ENCODE measurements around the gene SIDT1. TPM values are rescaled to one million over a fixed set of nuclear protein-coding genes. Genes with fewer than 3 reads are reported as not detected.

Gene SIDT1
- total and polyA plus RNA-seq, 4 donors = 1.0 to 16.3 (median 4.6) TPM

DNA sequence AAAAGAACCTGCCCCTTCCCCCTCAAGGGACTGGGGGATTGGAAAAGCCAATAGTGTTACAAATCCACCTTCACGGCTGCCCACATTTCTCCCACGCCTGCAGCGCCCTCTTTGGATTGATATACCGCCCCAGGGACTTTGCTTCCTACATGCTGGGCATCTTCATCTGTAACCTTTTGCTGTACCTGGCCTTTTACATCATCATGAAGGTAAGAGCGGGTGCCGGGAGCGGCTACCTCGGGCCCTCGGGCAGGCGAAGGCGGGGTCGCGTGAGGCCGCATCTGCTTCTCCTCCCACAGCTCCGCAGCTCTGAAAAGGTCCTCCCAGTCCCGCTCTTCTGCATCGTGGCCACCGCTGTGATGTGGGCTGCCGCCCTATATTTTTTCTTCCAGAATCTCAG lies 91.0 kb downstream of the SIDT1 start:
- Histone ChIP-seq H3K27ac (ENCODE audit: low read depth in 1 of 2, low read length in 1 of 2) (no peak overlapping the region), H3K27me3 (ENCODE audit: control insufficient read depth in 3 of 3, insufficient read depth in 3 of 3, low read length in 2 of 3) (peaks cover 0 to 9% (median 2%) of the 10 kb centered on the region in 3 donors), H3K4me1 (ENCODE audit: control insufficient read depth in 5 of 5, insufficient read depth in 5 of 5, low read length in 5 of 5) (no peaks in the 10 kb centered on the region), H3K9ac (ENCODE audit: insufficient read depth in 1 of 2, low read length in 2 of 2) (no peak overlapping the region), H3K36me3 (ENCODE audit: control insufficient read depth in 4 of 4, insufficient read depth in 4 of 4, low read length in 4 of 4) (no peaks in the 10 kb centered on the region), H3K4me3 (no peak overlapping the region), H3K9me3 (ENCODE audit: control insufficient read depth in 4 of 4, insufficient read depth in 3 of 4, low read length in 3 of 4) (no peaks in the 10 kb centered on the region)
- ATAC-seq (ENCODE audit: insufficient read depth, low FRiP score) (no peak), DNase-seq (no peak)
- TF ChIP-seq, protein P1, sequence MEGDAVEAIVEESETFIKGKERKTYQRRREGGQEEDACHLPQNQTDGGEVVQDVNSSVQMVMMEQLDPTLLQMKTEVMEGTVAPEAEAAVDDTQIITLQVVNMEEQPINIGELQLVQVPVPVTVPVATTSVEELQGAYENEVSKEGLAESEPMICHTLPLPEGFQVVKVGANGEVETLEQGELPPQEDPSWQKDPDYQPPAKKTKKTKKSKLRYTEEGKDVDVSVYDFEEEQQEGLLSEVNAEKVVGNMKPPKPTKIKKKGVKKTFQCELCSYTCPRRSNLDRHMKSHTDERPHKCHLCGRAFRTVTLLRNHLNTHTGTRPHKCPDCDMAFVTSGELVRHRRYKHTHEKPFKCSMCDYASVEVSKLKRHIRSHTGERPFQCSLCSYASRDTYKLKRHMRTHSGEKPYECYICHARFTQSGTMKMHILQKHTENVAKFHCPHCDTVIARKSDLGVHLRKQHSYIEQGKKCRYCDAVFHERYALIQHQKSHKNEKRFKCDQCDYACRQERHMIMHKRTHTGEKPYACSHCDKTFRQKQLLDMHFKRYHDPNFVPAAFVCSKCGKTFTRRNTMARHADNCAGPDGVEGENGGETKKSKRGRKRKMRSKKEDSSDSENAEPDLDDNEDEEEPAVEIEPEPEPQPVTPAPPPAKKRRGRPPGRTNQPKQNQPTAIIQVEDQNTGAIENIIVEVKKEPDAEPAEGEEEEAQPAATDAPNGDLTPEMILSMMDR (IDR thresholded peaks at IDR 0.05; ENCODE audit: control extremely low read depth, extremely low read depth) = no peak
- WGBS, 2 donors = 68 to 70% methylated on average over 19 of the region's 19 CpGs

GRCh38 chr3:113623811-113624210 lies 91.5 kb downstream of the SIDT1 start:
- H3K27ac ChIP-seq (ENCODE audit: low read depth in 1 of 2, low read length in 1 of 2) = no peak overlapping the region
- H3K9me3 ChIP-seq (ENCODE audit: control insufficient read depth in 4 of 4, insufficient read depth in 3 of 4, low read length in 3 of 4) = no peaks in the 10 kb centered on the region
- H3K4me3 ChIP-seq = no peak overlapping the region
- H3K27me3 ChIP-seq (ENCODE audit: control insufficient read depth in 3 of 3, insufficient read depth in 3 of 3, low read length in 2 of 3) = peaks cover 0 to 9% (median 2%) of the 10 kb centered on the region in 3 donors
- H3K9ac ChIP-seq (ENCODE audit: insufficient read depth in 1 of 2, low read length in 2 of 2) = no peak overlapping the region
- TF ChIP-seq, protein P1 (IDR thresholded peaks at IDR 0.05; ENCODE audit: control extremely low read depth, extremely low read depth) = no peak
- ATAC-seq (ENCODE audit: insufficient read depth, low FRiP score) = no peak
- H3K36me3 ChIP-seq (ENCODE audit: control insufficient read depth in 4 of 4, insufficient read depth in 4 of 4, low read length in 4 of 4) = no peaks in the 10 kb centered on the region
- no peaks in the 10 kb centered on the region for H3K4me1 ChIP-seq (ENCODE audit: control insufficient read depth in 5 of 5, insufficient read depth in 5 of 5, low read length in 5 of 5)
- DNase-seq = no peak
- 87 to 92% methylated on average over 7 of the region's 7 CpGs for WGBS, 2 donors

GRCh38 chr3:113625834-113626233 lies 93.5 kb downstream of the SIDT1 start:
- ATAC-seq (ENCODE audit: insufficient read depth, low FRiP score) (no peak), DNase-seq (no peak)
- no peak overlapping the region for H3K4me3 ChIP-seq
- peaks cover 0 to 10% (median 5%) of the 10 kb centered on the region in 5 donors for H3K4me1 ChIP-seq (ENCODE audit: control insufficient read depth in 5 of 5, insufficient read depth in 5 of 5, low read length in 5 of 5)
- H3K27ac ChIP-seq (ENCODE audit: low read depth in 1 of 2, low read length in 1 of 2) = no peak overlapping the region
- H3K9ac ChIP-seq (ENCODE audit: insufficient read depth in 1 of 2, low read length in 2 of 2) = no peak overlapping the region
- H3K9me3 ChIP-seq (ENCODE audit: control insufficient read depth in 4 of 4, insufficient read depth in 3 of 4, low read length in 3 of 4) = peaks cover 0 to 1% (median 0%) of the 10 kb centered on the region in 4 donors
- no peaks in the 10 kb centered on the region for H3K36me3 ChIP-seq (ENCODE audit: control insufficient read depth in 4 of 4, insufficient read depth in 4 of 4, low read length in 4 of 4)
- TF ChIP-seq, protein P1 (IDR thresholded peaks at IDR 0.05; ENCODE audit: control extremely low read depth, extremely low read depth) = no peak
- WGBS, 2 donors = 61 to 67% methylated on average over 12 of the region's 12 CpGs
- peaks cover 0 to 9% (median 2%) of the 10 kb centered on the region in 3 donors for H3K27me3 ChIP-seq (ENCODE audit: control insufficient read depth in 3 of 3, insufficient read depth in 3 of 3, low read length in 2 of 3)
